Activated naive CD8-positive, alpha-beta T cell treated with anti-CD3 and anti-CD28 coated beads for 36 hours (primary cell): ENCODE data around the gene SYT9. TPM values are rescaled to one million over a fixed set of nuclear protein-coding genes. Genes with fewer than 3 reads are reported as not detected.
A peak's percentile ranks its signal among the peaks of the same experiment; 100 is the strongest.

Experiments used
- DNase-seq: peaks from one replicate; pipeline ENCODE4 v3.0.0; 2021
- H3K27ac Mint-ChIP-seq: one replicate; pipeline ENCODE4 v1.8.0; 2022; ENCODE audit warnings: mild to moderate bottlenecking, moderate library complexity, mixed read lengths
- H3K27me3 Mint-ChIP-seq: one replicate; pipeline ENCODE4 v1.8.0; 2022; ENCODE audit warnings: mild to moderate bottlenecking, mixed read lengths
- H3K36me3 Mint-ChIP-seq: one replicate; pipeline ENCODE4 v1.8.0; 2021; ENCODE audit warnings: mild to moderate bottlenecking, mixed read lengths
- H3K4me1 Mint-ChIP-seq: one replicate; pipeline ENCODE4 v1.8.0; 2021; ENCODE audit warnings: mixed read lengths
- H3K4me3 Mint-ChIP-seq: one replicate; pipeline ENCODE4 v1.8.0; 2022; ENCODE audit warnings: mild to moderate bottlenecking, moderate library complexity, mixed read lengths
- H3K9me3 Mint-ChIP-seq: one replicate; pipeline ENCODE4 v1.8.0; 2022; ENCODE audit warnings: mixed read lengths
- total RNA-seq, 2 experiments: library from RNA; stranded (reverse); gene quantifications; one replicate each; pipeline ENCODE4 v1.2.3, GENCODE V29; 2021

The SYT9 gene
- total RNA-seq, 2 experiments from 2014 or later: not detected

DNA sequence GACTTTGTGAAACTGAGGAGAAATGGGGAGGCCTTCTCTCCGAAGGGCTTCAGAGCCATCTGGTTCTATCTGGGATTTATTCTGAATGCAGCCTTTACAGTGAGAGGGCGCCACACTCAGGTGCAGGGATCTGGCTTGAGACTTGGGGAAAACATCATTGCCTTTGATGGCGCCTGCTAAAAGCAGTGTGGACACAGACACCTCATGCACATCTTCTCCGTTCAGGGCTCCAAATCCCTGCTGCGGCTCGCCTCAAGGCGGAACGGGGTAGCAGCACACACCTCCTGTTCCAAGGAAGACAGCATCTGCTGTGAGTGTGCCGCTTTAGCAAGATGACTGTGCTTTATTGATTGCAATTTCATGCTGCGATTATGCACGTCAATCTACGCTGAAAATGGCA is 196.5 kb downstream of the SYT9 start:
- Mint-ChIP-seq H3K4me3 (no peak overlapping the region), H3K36me3 (no peaks in the 10 kb centered on the region), H3K27ac (no peak overlapping the region), H3K4me1 (no peaks in the 10 kb centered on the region), H3K27me3 (no peaks in the 10 kb centered on the region), H3K9me3 (no peaks in the 10 kb centered on the region)
- DNase-seq: no peak

DNA sequence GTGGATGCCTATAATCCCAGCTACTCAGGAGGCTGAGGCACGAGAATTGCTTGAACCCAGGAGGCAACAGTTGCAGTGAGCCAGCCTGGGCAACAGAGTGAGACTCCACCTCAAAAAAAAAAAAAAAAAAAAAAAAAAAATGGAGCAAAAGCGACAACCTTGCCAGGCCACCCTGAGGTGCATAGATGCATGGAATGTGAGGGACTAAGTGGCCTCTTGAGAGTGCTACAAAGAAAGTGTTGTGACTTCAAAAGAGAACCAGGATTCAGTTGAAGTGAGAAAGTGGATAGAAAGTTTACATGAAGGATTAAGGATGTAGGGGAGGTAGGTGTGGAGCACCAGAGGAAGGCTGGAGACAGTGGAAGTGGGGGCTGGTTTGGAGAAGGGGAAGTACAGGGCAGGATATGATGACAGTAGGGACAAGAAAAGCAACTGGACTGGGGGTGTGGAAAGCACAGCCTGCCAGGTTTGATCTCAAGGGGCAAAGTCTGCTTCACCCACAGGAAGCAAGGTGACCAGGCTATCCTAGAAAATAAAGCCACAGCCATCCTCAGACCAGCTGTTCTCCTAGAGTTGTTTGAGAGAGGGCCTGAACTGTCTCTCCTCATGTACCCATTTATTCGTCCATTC is 197.6 kb downstream of the SYT9 start:
- no peaks in the 10 kb centered on the region for H3K36me3 Mint-ChIP-seq
- H3K4me1 Mint-ChIP-seq: no peaks in the 10 kb centered on the region
- no peak overlapping the region for H3K27ac Mint-ChIP-seq
- no peak overlapping the region for H3K4me3 Mint-ChIP-seq
- DNase-seq: no peak
- no peaks in the 10 kb centered on the region for H3K9me3 Mint-ChIP-seq
- no peaks in the 10 kb centered on the region for H3K27me3 Mint-ChIP-seq

DNA sequence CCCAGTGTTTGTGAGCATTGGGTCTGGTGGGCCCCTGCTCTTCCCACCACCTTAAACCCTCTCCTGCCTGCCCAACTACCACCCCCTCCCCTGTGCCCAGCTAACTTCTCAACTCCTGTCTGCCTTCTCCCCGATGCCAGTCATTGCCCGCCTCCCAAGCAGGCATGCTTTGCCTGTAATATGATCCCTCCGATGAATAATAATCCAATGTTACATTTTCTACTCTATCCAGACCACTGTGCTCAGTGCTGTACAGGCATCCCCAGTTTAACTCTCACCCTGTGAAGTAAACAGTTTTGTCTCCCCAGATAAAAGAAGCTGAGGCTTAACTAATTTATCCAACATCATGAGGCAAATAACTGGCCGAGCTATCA is 198.1 kb downstream of the SYT9 start:
- no peak overlapping the region for H3K4me3 Mint-ChIP-seq
- no peak for DNase-seq
- no peaks in the 10 kb centered on the region for H3K27me3 Mint-ChIP-seq
- no peak overlapping the region for H3K27ac Mint-ChIP-seq
- no peaks in the 10 kb centered on the region for H3K36me3 Mint-ChIP-seq
- H3K9me3 Mint-ChIP-seq: no peaks in the 10 kb centered on the region
- H3K4me1 Mint-ChIP-seq: no peaks in the 10 kb centered on the region

GRCh38 chr11:7450836-7451235 is 199.1 kb downstream of the SYT9 start:
- H3K9me3 Mint-ChIP-seq: no peaks in the 10 kb centered on the region
- no peaks in the 10 kb centered on the region for H3K27me3 Mint-ChIP-seq
- H3K4me1 Mint-ChIP-seq: no peaks in the 10 kb centered on the region
- H3K27ac Mint-ChIP-seq: no peak overlapping the region
- H3K4me3 Mint-ChIP-seq: no peak overlapping the region
- DNase-seq: no peak
- H3K36me3 Mint-ChIP-seq: no peaks in the 10 kb centered on the region

GRCh38 chr11:7451520-7451919 is 199.8 kb downstream of the SYT9 start:
- Mint-ChIP-seq H3K4me3 (no peak overlapping the region), H3K4me1 (no peaks in the 10 kb centered on the region), H3K27ac (no peak overlapping the region), H3K36me3 (no peaks in the 10 kb centered on the region), H3K9me3 (no peaks in the 10 kb centered on the region), H3K27me3 (no peaks in the 10 kb centered on the region)
- no peak for DNase-seq

DNA sequence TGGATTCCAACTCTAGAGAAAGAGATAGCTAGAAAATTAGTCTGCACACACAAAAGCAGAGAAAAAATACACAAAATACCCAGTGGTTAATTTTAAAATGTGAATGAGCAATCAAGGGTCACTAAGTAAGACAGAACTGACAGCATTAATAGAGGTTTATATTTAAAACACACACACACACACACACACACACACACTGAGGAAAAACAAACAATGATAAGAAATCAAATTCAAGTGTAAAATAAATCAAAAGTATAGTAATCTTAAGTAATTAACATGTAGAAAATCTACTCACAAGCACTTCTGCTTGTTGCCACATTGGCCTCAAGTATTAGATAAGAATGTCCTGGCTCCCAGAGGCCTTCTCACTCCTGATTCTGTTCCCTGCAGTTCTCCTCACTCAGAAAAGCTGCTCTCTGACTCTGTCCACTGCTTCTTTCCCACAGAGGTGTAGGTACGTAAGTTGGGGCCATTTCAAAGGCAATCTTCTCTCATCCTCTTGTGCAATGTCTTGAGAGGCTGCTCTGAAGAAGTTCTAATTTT is 200.3 kb downstream of the SYT9 start:
- H3K36me3 Mint-ChIP-seq: no peaks in the 10 kb centered on the region
- H3K27me3 Mint-ChIP-seq: no peaks in the 10 kb centered on the region
- DNase-seq: no peak
- H3K9me3 Mint-ChIP-seq: no peaks in the 10 kb centered on the region
- no peaks in the 10 kb centered on the region for H3K4me1 Mint-ChIP-seq
- no peak overlapping the region for H3K4me3 Mint-ChIP-seq
- H3K27ac Mint-ChIP-seq: no peak overlapping the region

DNA sequence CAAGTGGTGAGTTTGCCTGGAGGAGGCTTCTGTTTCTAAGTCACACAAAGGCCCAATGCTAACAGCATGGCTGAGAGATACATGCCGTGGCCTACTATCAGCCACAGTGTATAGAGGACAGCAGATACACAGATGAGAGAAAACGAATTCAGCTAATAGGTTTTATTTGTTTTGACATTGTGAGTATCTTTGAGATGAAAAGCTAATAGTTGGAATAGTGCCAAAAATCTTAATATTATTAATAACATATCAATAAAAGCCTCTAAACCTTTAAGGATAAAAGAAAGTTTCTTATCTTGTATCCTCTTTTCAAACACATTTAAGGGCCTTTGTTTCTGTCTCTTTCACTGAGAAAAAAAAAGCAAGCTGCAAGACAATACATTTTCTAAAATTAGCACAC is 203.2 kb downstream of the SYT9 start:
- Mint-ChIP-seq H3K27me3 (no peaks in the 10 kb centered on the region), H3K4me1 (no peaks in the 10 kb centered on the region), H3K27ac (no peak overlapping the region), H3K4me3 (no peak overlapping the region), H3K9me3 (no peaks in the 10 kb centered on the region), H3K36me3 (no peaks in the 10 kb centered on the region)
- DNase-seq: no peak

- H3K4me3 Mint-ChIP-seq: no peak overlapping the region
- no peaks in the 10 kb centered on the region for H3K27me3 Mint-ChIP-seq
- peaks cover 2% of the 10 kb centered on the region for H3K4me1 Mint-ChIP-seq
- H3K9me3 Mint-ChIP-seq: no peaks in the 10 kb centered on the region
- no peaks in the 10 kb centered on the region for H3K36me3 Mint-ChIP-seq
- no peak overlapping the region for H3K27ac Mint-ChIP-seq
- no peak for DNase-seq
Measured at GRCh38 chr11:7457211-7457610, 205.5 kb downstream of the SYT9 start.

GRCh38 chr11:7462706-7463105 is 211.0 kb downstream of the SYT9 start:
- no peaks in the 10 kb centered on the region for H3K27me3 Mint-ChIP-seq
- H3K4me3 Mint-ChIP-seq: no peak overlapping the region
- H3K27ac Mint-ChIP-seq: no peak overlapping the region
- DNase-seq: no peak
- H3K9me3 Mint-ChIP-seq: no peaks in the 10 kb centered on the region
- H3K4me1 Mint-ChIP-seq: peaks cover 19% of the 10 kb centered on the region
- no peaks in the 10 kb centered on the region for H3K36me3 Mint-ChIP-seq

DNA sequence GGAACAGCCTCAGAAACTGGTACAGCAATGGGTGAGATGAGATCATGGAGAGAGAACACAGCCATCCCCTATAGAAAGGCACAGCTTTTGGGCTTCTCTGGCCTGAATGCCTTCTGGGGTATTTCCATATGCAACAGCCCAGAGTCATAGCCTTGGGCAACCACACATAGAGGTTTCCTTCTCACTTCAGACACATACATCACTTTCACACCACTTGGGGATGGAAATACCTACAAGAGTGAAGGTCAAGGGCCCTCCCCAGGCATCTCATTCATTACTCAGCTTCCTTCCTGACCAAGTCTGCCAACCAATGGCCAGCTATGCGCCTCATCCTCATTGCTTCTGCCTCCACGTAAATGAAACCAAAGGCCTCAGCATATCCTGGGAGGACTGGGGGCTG is 215.9 kb downstream of the SYT9 start:
- peak overlapping the region; percentile 50 for H3K27ac Mint-ChIP-seq

DNA sequence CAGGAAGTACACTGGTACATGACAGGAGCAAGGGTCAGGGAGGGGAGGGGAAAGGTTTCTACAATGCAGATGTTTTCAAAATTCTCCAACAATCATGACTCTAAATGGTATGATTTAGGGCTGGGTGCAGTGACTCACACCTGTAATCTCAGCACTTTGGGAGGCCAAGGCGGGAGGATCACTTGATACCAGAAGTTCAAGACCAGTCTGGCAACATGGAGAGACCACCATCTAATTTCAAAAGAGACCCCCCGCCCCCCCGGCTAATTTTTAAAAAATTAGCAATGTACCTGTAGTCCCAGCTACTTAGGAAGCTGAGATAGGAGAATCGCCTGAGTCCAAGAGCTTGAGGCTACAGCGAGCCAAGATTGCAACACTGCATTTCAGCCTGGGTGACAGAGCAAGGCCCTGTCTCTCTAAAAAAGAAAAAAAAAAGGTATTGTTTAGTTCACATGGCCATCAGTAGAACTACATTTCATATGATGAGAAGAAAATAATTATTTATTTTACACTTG is 217.7 kb downstream of the SYT9 start:
- Mint-ChIP-seq H3K27me3 (no peaks in the 10 kb centered on the region), H3K4me1 (peaks cover 10% of the 10 kb centered on the region), H3K36me3 (no peaks in the 10 kb centered on the region), H3K27ac (no peak overlapping the region), H3K9me3 (no peaks in the 10 kb centered on the region), H3K4me3 (no peak overlapping the region)
- DNase-seq: no peak

More for the DNA sequence above, 215.9 kb downstream of the SYT9 start:
- no peaks in the 10 kb centered on the region for H3K27me3 Mint-ChIP-seq
- H3K9me3 Mint-ChIP-seq: no peaks in the 10 kb centered on the region
- peaks cover 18% of the 10 kb centered on the region for H3K4me1 Mint-ChIP-seq
- no peak overlapping the region for H3K4me3 Mint-ChIP-seq
- no peaks in the 10 kb centered on the region for H3K36me3 Mint-ChIP-seq
- DNase-seq: peak; percentile 21

- no peak for DNase-seq
- Mint-ChIP-seq H3K9me3 (no peaks in the 10 kb centered on the region), H3K4me3 (no peak overlapping the region), H3K36me3 (no peaks in the 10 kb centered on the region), H3K27ac (no peak overlapping the region), H3K4me1 (peaks cover 10% of the 10 kb centered on the region), H3K27me3 (no peaks in the 10 kb centered on the region)
Measured at GRCh38 chr11:7471071-7471470, 219.4 kb downstream of the SYT9 start.

GRCh38 chr11:7473717-7474116 is 222.0 kb downstream of the SYT9 start:
- Mint-ChIP-seq H3K27ac (no peak overlapping the region), H3K4me3 (no peak overlapping the region), H3K36me3 (no peaks in the 10 kb centered on the region), H3K27me3 (no peaks in the 10 kb centered on the region), H3K4me1 (no peaks in the 10 kb centered on the region), H3K9me3 (no peaks in the 10 kb centered on the region)
- DNase-seq: no peak

DNA sequence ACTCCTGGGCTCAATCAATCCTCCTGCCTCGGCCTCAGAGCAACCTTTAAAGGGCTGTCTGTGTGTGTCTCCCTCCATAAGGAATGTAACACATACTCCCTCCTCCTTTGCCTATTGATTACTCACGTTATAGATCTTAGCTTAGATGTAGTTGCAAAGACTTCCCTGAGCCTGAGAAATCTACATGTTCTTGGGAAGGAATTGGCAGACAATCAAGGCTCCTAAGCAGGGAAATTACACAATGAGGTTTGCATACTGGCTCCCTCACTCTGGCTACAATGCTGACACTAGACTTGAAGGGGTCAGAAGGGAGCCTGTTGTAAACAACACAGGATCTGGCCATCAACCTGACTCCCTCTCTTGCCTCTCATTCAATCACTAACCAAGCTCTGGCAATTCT is 228.4 kb downstream of the SYT9 start:
- H3K36me3 Mint-ChIP-seq: no peaks in the 10 kb centered on the region
- H3K9me3 Mint-ChIP-seq: no peaks in the 10 kb centered on the region
- no peak overlapping the region for H3K4me3 Mint-ChIP-seq
- no peak for DNase-seq
- H3K27ac Mint-ChIP-seq: no peak overlapping the region
- H3K27me3 Mint-ChIP-seq: no peaks in the 10 kb centered on the region
- no peaks in the 10 kb centered on the region for H3K4me1 Mint-ChIP-seq

GRCh38 chr11:7484131-7484530 is 232.4 kb downstream of the SYT9 start:
- Mint-ChIP-seq H3K27me3 (no peaks in the 10 kb centered on the region), H3K4me3 (no peak overlapping the region), H3K36me3 (no peaks in the 10 kb centered on the region), H3K27ac (no peak overlapping the region), H3K9me3 (no peaks in the 10 kb centered on the region), H3K4me1 (no peaks in the 10 kb centered on the region)
- DNase-seq: no peak

- Mint-ChIP-seq H3K27me3 (no peaks in the 10 kb centered on the region), H3K4me1 (no peaks in the 10 kb centered on the region), H3K36me3 (no peaks in the 10 kb centered on the region), H3K9me3 (no peaks in the 10 kb centered on the region), H3K4me3 (no peak overlapping the region), H3K27ac (no peak overlapping the region)
- DNase-seq: no peak
Measured at GRCh38 chr11:7484645-7485044, 232.9 kb downstream of the SYT9 start.
